Prostate gland (tissue), 2 donors: ENCODE results near the gene ZNF25. TPM values are rescaled to one million over a fixed set of nuclear protein-coding genes. Genes with fewer than 3 reads are reported as not detected.
"Not testable (repeated sequence)": the region's sequence is repeated elsewhere in the genome, so short reads cannot be mapped to it uniquely, and the experiment has no call there.

Experiments used
- DNase-seq: peaks from one replicate; pipeline ENCODE4 v3.0.0-alpha.2; 2019; ENCODE audit warnings: low spot score
- H3K27ac ChIP-seq, 2 donors: fragments of 200-600 bp; sonication (generic); 2 replicates each; pipeline ENCODE4 v1.5.1; 2017 to 2019
- H3K27me3 ChIP-seq: fragments of 200-600 bp; sonication (generic); replicated peaks from 2 replicates; pipeline ENCODE4 v1.5.1; 2019; ENCODE audit not compliant: insufficient read depth
- H3K36me3 ChIP-seq, 2 donors: fragments of 200-600 bp; sonication (generic); 1 replicate in 1 of 2; 2 replicates in 1 of 2; pipeline versions ENCODE4 v1.5.1 to v1.8.1; 2017 to 2019
- H3K4me1 ChIP-seq: fragments of 200-600 bp; sonication (generic); replicated peaks from 2 replicates; pipeline ENCODE4 v1.5.1; 2019
- H3K4me3 ChIP-seq, 2 donors: fragments of 200-600 bp; sonication (generic); 2 replicates each; pipeline ENCODE4 v1.5.1; 2017 to 2019
- H3K9me3 ChIP-seq: fragments of 200-600 bp; sonication (generic); 2 replicates; pipeline ENCODE4 v1.5.1; 2017
- POLR2A ChIP-seq: fragments of 450-650 bp; IDR thresholded peaks from one replicate; pipeline ENCODE4 v1.6.1; 2016; ENCODE audit warnings: antibody characterized with exemption, mild to moderate bottlenecking
- POLR2AphosphoS5 ChIP-seq: sonication (generic); formaldehyde crosslinking; IDR thresholded peaks from one replicate; pipeline ENCODE4 v1.6.1; 2017; ENCODE audit warnings: antibody characterized with exemption
- WGBS: methylation state at CpG from one replicate; pipeline ENCODE4 v1.1.5; 2018; 5-methylcytosine and 5-hydroxymethylcytosine counted together
- intact Hi-C: fragments of 100-400 bp; cut with DNase I; formaldehyde crosslinking; loops from one replicate; pipeline ENCODE4 v1.14.2; 2022
- total RNA-seq, 2 donors: library from RNA; depleted of rRNA; stranded (reverse); fragments of >200 nt; gene quantifications; one replicate each; pipeline ENCODE4 v1.1.0, GENCODE V29; 2016
- TF ChIP-seq, protein P1 (sequence below), 4 experiments: fragments of 200-600 bp in 2 of 4; fragments of 450-650 bp in 2 of 4; sonication (generic) in 2 of 4; IDR thresholded peaks; 1 replicate in 3 of 4; 2 replicates in 1 of 4; pipeline ENCODE4 v1.5.1; 2016 to 2019; ENCODE audit warnings: antibody characterized with exemption in 4 of 4, mild to moderate bottlenecking in 2 of 4, moderate library complexity in 2 of 4

Gene ZNF25
- total RNA-seq, 2 donors from 2014 or later = 9.8 to 13.0 TPM

DNA sequence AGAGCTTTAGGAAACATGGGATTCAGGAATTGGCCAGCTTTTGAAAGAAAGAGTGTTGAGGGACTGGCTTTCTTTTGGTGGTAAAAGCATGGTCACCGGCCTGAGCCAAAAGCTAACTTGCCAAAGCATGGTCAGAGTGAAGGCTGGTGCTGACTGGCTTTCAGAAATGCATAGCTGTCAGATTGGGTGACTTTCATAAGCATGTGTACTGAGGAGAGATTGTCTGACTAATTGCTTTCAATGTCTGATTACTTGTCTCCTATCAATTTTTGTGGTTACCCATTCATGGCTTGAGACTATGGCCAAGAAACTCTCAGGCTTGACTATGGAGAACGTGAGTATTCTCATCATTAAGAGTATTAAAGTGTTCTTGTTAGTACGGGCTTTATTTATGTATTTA, 28.2 kb downstream of the ZNF25 start:
- intact Hi-C loops = no loop called here
- TF ChIP-seq, protein P1, sequence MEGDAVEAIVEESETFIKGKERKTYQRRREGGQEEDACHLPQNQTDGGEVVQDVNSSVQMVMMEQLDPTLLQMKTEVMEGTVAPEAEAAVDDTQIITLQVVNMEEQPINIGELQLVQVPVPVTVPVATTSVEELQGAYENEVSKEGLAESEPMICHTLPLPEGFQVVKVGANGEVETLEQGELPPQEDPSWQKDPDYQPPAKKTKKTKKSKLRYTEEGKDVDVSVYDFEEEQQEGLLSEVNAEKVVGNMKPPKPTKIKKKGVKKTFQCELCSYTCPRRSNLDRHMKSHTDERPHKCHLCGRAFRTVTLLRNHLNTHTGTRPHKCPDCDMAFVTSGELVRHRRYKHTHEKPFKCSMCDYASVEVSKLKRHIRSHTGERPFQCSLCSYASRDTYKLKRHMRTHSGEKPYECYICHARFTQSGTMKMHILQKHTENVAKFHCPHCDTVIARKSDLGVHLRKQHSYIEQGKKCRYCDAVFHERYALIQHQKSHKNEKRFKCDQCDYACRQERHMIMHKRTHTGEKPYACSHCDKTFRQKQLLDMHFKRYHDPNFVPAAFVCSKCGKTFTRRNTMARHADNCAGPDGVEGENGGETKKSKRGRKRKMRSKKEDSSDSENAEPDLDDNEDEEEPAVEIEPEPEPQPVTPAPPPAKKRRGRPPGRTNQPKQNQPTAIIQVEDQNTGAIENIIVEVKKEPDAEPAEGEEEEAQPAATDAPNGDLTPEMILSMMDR (IDR thresholded peaks at IDR 0.05) = no peak
- TF ChIP-seq POLR2AphosphoS5 (no peak), POLR2A (no peak)
- Histone ChIP-seq H3K9me3 (no peaks in the 10 kb centered on the region), H3K27me3 (no peaks in the 10 kb centered on the region), H3K27ac (no peak overlapping the region), H3K4me3 (no peak overlapping the region), H3K4me1 (no peaks in the 10 kb centered on the region), H3K36me3 (peaks cover 11 to 16% of the 10 kb centered on the region in 2 donors)
- no peak for DNase-seq
- WGBS = 87% methylated on average over 3 of the region's 3 CpGs

DNA sequence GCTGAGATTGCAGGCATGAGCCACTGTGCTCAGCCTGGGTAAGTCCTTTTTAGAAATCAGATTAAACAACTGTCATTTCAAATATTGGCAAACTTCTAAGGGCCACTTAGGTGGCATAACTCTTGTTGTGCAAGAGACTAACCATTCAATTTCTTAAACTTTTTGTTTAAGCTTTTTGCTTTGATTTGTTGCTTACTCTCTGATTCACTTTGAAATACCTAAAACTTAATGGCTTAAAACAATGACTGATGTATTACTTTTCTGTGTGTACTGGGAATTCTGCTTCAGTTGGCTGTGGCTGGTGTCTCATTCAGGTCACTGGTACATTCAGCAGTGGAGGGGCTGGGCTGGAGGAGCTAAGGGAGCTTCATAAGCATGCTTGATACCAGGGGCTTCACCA, 28.9 kb downstream of the ZNF25 start:
- no peaks in the 10 kb centered on the region for H3K27me3 ChIP-seq
- H3K36me3 ChIP-seq = peaks cover 5 to 9% of the 10 kb centered on the region in 2 donors
- no peak overlapping the region for H3K27ac ChIP-seq
- no peak overlapping the region for H3K4me3 ChIP-seq
- H3K9me3 ChIP-seq = no peaks in the 10 kb centered on the region
- no peaks in the 10 kb centered on the region for H3K4me1 ChIP-seq
- no peak for DNase-seq
- TF ChIP-seq, protein P1 (IDR thresholded peaks at IDR 0.05) = no peak
- intact Hi-C loops = no loop called here

DNA sequence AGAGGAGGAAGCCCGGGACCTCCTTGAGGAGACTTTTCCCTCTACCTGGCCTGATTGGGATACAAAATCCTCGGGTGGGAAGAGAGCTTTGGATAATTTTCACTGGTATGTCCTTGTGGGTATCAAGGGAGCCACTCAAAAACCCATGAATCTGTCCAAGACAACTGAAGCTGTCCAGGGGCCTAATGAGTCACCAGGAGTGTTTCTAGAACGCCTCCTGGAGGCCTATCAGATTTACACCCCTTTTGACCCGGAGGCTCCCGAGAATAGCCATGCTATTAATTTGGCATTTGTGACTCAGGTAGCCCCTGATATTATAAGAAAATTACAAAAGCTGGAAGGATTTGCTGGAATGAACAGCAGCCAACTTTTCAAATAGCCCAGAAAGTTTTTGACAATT, 38.6 kb downstream of the ZNF25 start:
- H3K4me1 ChIP-seq = no peaks in the 10 kb centered on the region
- no peak overlapping the region for H3K4me3 ChIP-seq
- no peak overlapping the region for H3K27ac ChIP-seq
- H3K36me3 ChIP-seq = no peaks in the 10 kb centered on the region
- H3K9me3 ChIP-seq = no peaks in the 10 kb centered on the region
- no peak for DNase-seq
- 72% methylated on average over 5 of the region's 5 CpGs for WGBS
- H3K27me3 ChIP-seq = no peaks in the 10 kb centered on the region
- TF ChIP-seq, protein P1 (IDR thresholded peaks at IDR 0.05) = no peak
- no peak for TF ChIP-seq POLR2AphosphoS5
- TF ChIP-seq POLR2A = no peak
- intact Hi-C loops = no loop called here

DNA sequence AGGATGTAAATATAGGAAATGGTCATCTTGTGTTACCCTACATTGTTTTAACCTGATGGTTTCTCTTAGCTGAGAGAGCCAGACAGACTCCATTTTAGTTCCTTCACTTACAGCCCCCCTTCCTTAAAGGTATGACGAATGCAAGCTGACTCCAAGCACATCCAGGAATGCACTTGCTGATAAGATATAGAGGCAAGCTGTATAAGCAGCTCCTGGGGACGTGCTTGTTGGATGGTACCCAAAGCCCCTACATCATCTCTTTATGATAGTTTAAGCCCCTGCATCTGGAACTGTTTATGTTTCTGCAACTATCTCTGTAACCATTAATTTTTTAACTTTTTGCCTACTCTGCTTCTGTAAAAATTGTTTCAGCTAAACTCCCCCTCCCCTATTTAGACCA, 41.7 kb downstream of the ZNF25 start:
- TF ChIP-seq POLR2AphosphoS5 = no peak
- no peak for TF ChIP-seq POLR2A
- TF ChIP-seq, protein P1 (IDR thresholded peaks at IDR 0.05) = no peak
- Histone ChIP-seq H3K36me3 (no peaks in the 10 kb centered on the region), H3K27me3 (no peaks in the 10 kb centered on the region), H3K4me3 (no peak overlapping the region), H3K9me3 (no peaks in the 10 kb centered on the region), H3K27ac (no peak overlapping the region), H3K4me1 (no peaks in the 10 kb centered on the region)
- intact Hi-C loops = no loop called here
- WGBS = 51% methylated on average over 2 of the region's 2 CpGs
- DNase-seq = no peak

DNA sequence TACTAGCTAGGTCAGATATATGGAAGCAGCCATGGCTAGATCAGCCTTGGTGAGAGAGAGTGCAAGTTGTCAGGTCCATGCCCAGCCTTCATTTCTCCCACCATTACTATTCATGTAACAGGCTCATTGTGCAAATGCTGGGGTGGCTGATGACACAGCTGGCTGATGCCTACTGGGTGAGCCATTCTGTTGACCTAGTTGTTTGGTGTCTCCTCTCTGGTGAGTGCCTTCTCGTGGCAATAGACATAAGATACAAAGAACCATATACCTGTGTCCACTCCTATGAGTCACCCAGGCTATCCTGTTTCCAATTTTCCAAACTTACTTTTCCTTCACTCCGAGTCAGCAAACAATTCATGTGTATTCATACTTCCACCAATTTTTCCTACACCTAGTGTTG, 46.0 kb downstream of the ZNF25 start:
- no peaks in the 10 kb centered on the region for H3K9me3 ChIP-seq
- WGBS = 76% methylated on average over 2 of the region's 2 CpGs
- H3K4me3 ChIP-seq = no peak overlapping the region
- no peak for DNase-seq
- no peaks in the 10 kb centered on the region for H3K27me3 ChIP-seq
- H3K27ac ChIP-seq = no peak overlapping the region
- no peaks in the 10 kb centered on the region for H3K4me1 ChIP-seq
- H3K36me3 ChIP-seq = no peaks in the 10 kb centered on the region
- intact Hi-C loops = no loop called here
- no peak for TF ChIP-seq POLR2AphosphoS5
- TF ChIP-seq POLR2A = no peak
- TF ChIP-seq, protein P1 (IDR thresholded peaks at IDR 0.05) = no peak

DNA sequence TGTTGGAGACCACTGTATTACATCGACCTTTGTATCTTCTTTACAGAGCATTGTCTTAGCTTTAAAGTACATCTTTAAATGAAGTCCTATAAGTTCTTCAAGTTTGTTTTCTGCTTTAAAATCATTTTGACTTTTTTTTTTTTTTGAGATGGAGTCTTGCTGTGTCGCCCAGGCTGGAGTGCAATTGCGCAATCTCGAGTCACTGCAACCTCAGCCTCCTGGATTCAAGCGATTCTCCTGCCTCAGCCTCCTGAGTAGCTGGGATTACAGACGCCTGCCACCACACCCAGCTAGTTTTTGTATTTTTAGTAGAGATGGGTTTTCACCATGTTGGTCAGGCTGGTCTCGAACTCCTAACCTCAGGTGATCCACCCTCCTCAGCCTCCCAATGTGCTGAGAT, 68.3 kb downstream of the ZNF25 start:
- intact Hi-C loops, H3K27ac ChIP-seq, H3K4me3 ChIP-seq, H3K9me3 ChIP-seq, H3K27me3 ChIP-seq, DNase-seq, H3K36me3 ChIP-seq, H3K4me1 ChIP-seq: not testable (repeated sequence)
- WGBS = 93% methylated on average over 7 of the region's 7 CpGs
